ENCODE measurements around the gene OCA2. TPM values are rescaled to one million over a fixed set of nuclear protein-coding genes. Genes with fewer than 3 reads are reported as not detected.

OCA2 gene
- total and polyA plus RNA-seq, 2 of the 13 experiments (the other 11 are each of a cell fraction or from before 2014, with no cell fraction given), result 0.02 to 0.05 TPM

DNA sequence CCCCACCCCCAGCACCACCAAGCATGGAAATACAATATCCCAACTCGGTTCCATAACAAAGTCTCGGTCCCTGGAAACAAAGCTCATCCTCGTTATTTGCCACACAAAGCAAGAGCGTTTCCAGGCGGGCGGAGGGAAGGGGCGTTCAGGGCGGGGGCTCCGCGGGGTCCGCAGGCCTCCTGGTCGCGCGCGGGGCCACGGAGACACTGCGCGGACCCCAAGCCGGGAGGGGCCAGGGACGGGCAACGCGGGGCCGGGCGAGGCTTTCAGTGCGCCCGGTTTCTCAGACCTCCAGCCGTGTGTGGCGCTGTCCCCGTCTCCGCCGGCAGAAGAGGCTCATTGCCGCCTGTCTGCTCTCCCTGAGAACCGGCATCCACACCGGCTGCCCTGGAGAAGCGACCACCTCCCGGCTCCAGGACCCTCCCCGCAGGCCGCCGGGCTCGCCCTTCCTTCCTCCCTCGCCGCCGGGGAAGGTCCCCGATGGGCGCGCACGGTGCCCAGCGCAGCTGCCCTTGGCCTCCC lies 329.0 kb downstream of the OCA2 start (continued):
- TF ChIP-seq ZNF761 (CRISPR knock-in tag; conservative IDR thresholded peaks at IDR 0.05) (no peak), MLLT10 (CRISPR knock-in tag; IDR thresholded peaks at IDR 0.05) (no peak), ZNF607 (CRISPR knock-in tag; IDR thresholded peaks at IDR 0.05; ENCODE audit: borderline replicate concordance) (no peak), ZFP41 (CRISPR knock-in tag; IDR thresholded peaks at IDR 0.05; ENCODE audit: borderline replicate concordance) (no peak), SMAD9 (CRISPR knock-in tag; IDR thresholded peaks at IDR 0.05) (no peak), ZNF383 (CRISPR knock-in tag; IDR thresholded peaks at IDR 0.05; ENCODE audit: borderline replicate concordance) (no peak), ZNF205 (CRISPR knock-in tag; IDR thresholded peaks at IDR 0.05) (no peak), ZNF326 (CRISPR knock-in tag; IDR thresholded peaks at IDR 0.05; ENCODE audit: borderline replicate concordance) (no peak)
- TF ChIP-seq, protein P1, sequence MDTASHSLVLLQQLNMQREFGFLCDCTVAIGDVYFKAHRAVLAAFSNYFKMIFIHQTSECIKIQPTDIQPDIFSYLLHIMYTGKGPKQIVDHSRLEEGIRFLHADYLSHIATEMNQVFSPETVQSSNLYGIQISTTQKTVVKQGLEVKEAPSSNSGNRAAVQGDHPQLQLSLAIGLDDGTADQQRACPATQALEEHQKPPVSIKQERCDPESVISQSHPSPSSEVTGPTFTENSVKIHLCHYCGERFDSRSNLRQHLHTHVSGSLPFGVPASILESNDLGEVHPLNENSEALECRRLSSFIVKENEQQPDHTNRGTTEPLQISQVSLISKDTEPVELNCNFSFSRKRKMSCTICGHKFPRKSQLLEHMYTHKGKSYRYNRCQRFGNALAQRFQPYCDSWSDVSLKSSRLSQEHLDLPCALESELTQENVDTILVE (CRISPR knock-in tag; IDR thresholded peaks at IDR 0.05), result no peak
- TF ChIP-seq, protein P2, sequence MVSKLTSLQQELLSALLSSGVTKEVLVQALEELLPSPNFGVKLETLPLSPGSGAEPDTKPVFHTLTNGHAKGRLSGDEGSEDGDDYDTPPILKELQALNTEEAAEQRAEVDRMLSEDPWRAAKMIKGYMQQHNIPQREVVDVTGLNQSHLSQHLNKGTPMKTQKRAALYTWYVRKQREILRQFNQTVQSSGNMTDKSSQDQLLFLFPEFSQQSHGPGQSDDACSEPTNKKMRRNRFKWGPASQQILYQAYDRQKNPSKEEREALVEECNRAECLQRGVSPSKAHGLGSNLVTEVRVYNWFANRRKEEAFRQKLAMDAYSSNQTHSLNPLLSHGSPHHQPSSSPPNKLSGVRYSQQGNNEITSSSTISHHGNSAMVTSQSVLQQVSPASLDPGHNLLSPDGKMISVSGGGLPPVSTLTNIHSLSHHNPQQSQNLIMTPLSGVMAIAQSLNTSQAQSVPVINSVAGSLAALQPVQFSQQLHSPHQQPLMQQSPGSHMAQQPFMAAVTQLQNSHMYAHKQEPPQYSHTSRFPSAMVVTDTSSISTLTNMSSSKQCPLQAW (CRISPR knock-in tag; IDR thresholded peaks at IDR 0.05), result no peak

- no peaks in the 10 kb centered on the region; a peak in 1 of 5 replicates for H3K27me3 ChIP-seq (ENCODE audit: control insufficient read depth in 1 of 2, insufficient read depth in 2 of 2, low read length in 2 of 2)
- H3K79me2 ChIP-seq (ENCODE audit: insufficient read depth, low read length), result no peaks in the 10 kb centered on the region
- intact Hi-C loops (cut with micrococcal nuclease; ENCODE audit: unreplicated experiment) (no loop called here), in situ Hi-C loops (cut with HindIII; ENCODE audit: extremely low pct_ligation_motif_present, low pct_unique_long_range_greater_than_20kb) (no loop called here)
- no peak for FAIRE-seq
- ATAC-seq, result no peak
- ChIA-PET POLR2A (no interaction called here), CTCF (ENCODE audit: low intra/inter-chr PET ratio, low total read pairs) (no interaction called here)
- no peaks in the 10 kb centered on the region for H3K4me1 ChIP-seq (ENCODE audit: insufficient read depth, low read length)
- no peak overlapping the region for H3K9ac ChIP-seq (ENCODE audit: insufficient read depth, low read depth, low read length)
- H3K27ac ChIP-seq (ENCODE audit: extremely low read length, insufficient read depth, low read length), result no peak overlapping the region
- no TSS peak for BruUV-seq (replicated peaks)
- H3K36me3 ChIP-seq (replicated peaks in 1 of 2; ENCODE audit: control insufficient read depth in 1 of 2, insufficient read depth in 2 of 2, low read length in 2 of 2), result no peaks in the 10 kb centered on the region
- H3K9me3 ChIP-seq (ENCODE audit: low read length), result no peaks in the 10 kb centered on the region
- H3K4me3 ChIP-seq (replicated peaks in 1 of 3; ENCODE audit: insufficient read depth in 1 of 3, low read depth in 2 of 3, low read length in 3 of 3), result no peak overlapping the region
- no peak overlapping the region for H2AFZ ChIP-seq (ENCODE audit: low read length)
- no peaks in the 10 kb centered on the region for H4K20me1 ChIP-seq (ENCODE audit: insufficient read depth, low read length)
- H3K4me2 ChIP-seq (ENCODE audit: low read depth, low read length), result no peak overlapping the region
- 50% methylated on average over 2 of the region's 13 CpGs for WGBS (ENCODE audit: low lambda C conversion rate)
- DNase-seq (ENCODE audit: low spot score), result no peak
- no peak for TF ChIP-seq ZNF18 (CRISPR knock-in tag; IDR thresholded peaks at IDR 0.05; ENCODE audit: insufficient replicate concordance)
- TF ChIP-seq ZNF260 (CRISPR knock-in tag; IDR thresholded peaks at IDR 0.05; ENCODE audit: borderline replicate concordance, low read depth), result no peak
- TF ChIP-seq, protein P3, sequence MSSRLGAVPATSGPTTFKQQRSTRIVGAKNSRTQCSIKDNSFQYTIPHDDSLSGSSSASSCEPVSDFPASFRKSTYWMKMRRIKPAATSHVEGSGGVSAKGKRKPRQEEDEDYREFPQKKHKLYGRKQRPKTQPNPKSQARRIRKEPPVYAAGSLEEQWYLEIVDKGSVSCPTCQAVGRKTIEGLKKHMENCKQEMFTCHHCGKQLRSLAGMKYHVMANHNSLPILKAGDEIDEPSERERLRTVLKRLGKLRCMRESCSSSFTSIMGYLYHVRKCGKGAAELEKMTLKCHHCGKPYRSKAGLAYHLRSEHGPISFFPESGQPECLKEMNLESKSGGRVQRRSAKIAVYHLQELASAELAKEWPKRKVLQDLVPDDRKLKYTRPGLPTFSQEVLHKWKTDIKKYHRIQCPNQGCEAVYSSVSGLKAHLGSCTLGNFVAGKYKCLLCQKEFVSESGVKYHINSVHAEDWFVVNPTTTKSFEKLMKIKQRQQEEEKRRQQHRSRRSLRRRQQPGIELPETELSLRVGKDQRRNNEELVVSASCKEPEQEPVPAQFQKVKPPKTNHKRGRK (CRISPR knock-in tag; IDR thresholded peaks at IDR 0.05), result no peak
- no peak for TF ChIP-seq ZNF530 (CRISPR knock-in tag; IDR thresholded peaks at IDR 0.05; ENCODE audit: low read depth)
- no peak for TF ChIP-seq ZNF770 (CRISPR knock-in tag; IDR thresholded peaks at IDR 0.05)
Measured at GRCh38 chr15:27769652-27770051, 329.5 kb downstream of the OCA2 start.

Measured in HepG2 (cell line).